ENCODE data around the gene ATP5ME.

Gene ATP5ME

GRCh38 chr4:659851-660250 is 14.2 kb downstream of the ATP5ME start:
- Histone ChIP-seq H4K91ac (ENCODE audit: low read depth, low read length) (no peak overlapping the region), H3K18ac (ENCODE audit: low read length) (no peak overlapping the region), H3K4ac (ENCODE audit: low read depth, low read length) (no peak overlapping the region), H4K12ac (ENCODE audit: low read depth, low read length) (no peak overlapping the region), H3K4me2 (ENCODE audit: low read length) (no peak overlapping the region), H3K9me3 (ENCODE audit: insufficient read depth, low read depth, low read length) (peaks cover 12% of the 10 kb centered on the region), H3K23ac (ENCODE audit: low read length) (no peak overlapping the region), H2BK120ac (ENCODE audit: insufficient read depth, low read length, poor library complexity) (no peak overlapping the region), H4K8ac (ENCODE audit: low read depth, low read length) (no peak overlapping the region), H3K27ac (ENCODE audit: low read depth, low read length) (no peak overlapping the region), H2BK5ac (ENCODE audit: low read depth, low read length, poor library complexity) (no peak overlapping the region), H2AFZ (ENCODE audit: insufficient read depth, low read length, poor library complexity) (no peak overlapping the region), H3K79me1 (ENCODE audit: low read length) (peaks cover 3% of the 10 kb centered on the region), H3K79me2 (ENCODE audit: control insufficient read depth, insufficient read depth, low read length, poor library complexity) (peaks cover 4% of the 10 kb centered on the region), H3K4me3 (ENCODE audit: low read depth, low read length) (no peak overlapping the region), H3K36me3 (ENCODE audit: control insufficient read depth in 1 of 2, insufficient read depth in 2 of 2, low read length in 2 of 2) (no peaks in the 10 kb centered on the region), H3K4me1 (ENCODE audit: control insufficient read depth in 1 of 2, insufficient read depth in 2 of 2, low read length in 2 of 2) (peaks cover 7 to 14% of the 10 kb centered on the region in 2 experiments), H3K9ac (ENCODE audit: low read length) (no peak overlapping the region), H2BK12ac (ENCODE audit: low read length) (no peak overlapping the region), H3K14ac (ENCODE audit: low read length) (no peak overlapping the region), H2AK5ac (ENCODE audit: low read length) (no peak overlapping the region), H3K27me3 (ENCODE audit: insufficient read depth, low read length) (no peaks in the 10 kb centered on the region)
- no peak for DNase-seq
- no CpG with 5 or more reads among the region's 8 CpGs for WGBS (ENCODE audit: extremely low coverage, insufficient coverage, insufficient read length)

- Histone ChIP-seq H3K27me3 (ENCODE audit: insufficient read depth, low read length) (no peaks in the 10 kb centered on the region), H3K27ac (ENCODE audit: low read depth, low read length) (no peak overlapping the region), H3K4ac (ENCODE audit: low read depth, low read length) (no peak overlapping the region), H3K4me2 (ENCODE audit: low read length) (no peak overlapping the region), H3K4me1 (ENCODE audit: control insufficient read depth in 1 of 2, insufficient read depth in 2 of 2, low read length in 2 of 2) (peaks cover 7 to 10% of the 10 kb centered on the region in 2 experiments), H4K12ac (ENCODE audit: low read depth, low read length) (no peak overlapping the region), H4K91ac (ENCODE audit: low read depth, low read length) (no peak overlapping the region), H4K8ac (ENCODE audit: low read depth, low read length) (no peak overlapping the region), H3K4me3 (ENCODE audit: low read depth, low read length) (peak overlapping the region; percentile 15), H3K79me1 (ENCODE audit: low read length) (peaks cover 3% of the 10 kb centered on the region), H3K79me2 (ENCODE audit: control insufficient read depth, insufficient read depth, low read length, poor library complexity) (peaks cover 4% of the 10 kb centered on the region), H2BK12ac (ENCODE audit: low read length) (no peak overlapping the region), H2AFZ (ENCODE audit: insufficient read depth, low read length, poor library complexity) (no peak overlapping the region), H3K18ac (ENCODE audit: low read length) (no peak overlapping the region), H3K9me3 (ENCODE audit: insufficient read depth, low read depth, low read length) (peaks cover 12% of the 10 kb centered on the region), H2BK120ac (ENCODE audit: insufficient read depth, low read length, poor library complexity) (no peak overlapping the region), H3K9ac (ENCODE audit: low read length) (no peak overlapping the region), H2AK5ac (ENCODE audit: low read length) (no peak overlapping the region), H3K23ac (ENCODE audit: low read length) (peak overlapping the region; percentile 0), H2BK5ac (ENCODE audit: low read depth, low read length, poor library complexity) (no peak overlapping the region), H3K36me3 (ENCODE audit: control insufficient read depth in 1 of 2, insufficient read depth in 2 of 2, low read length in 2 of 2) (no peaks in the 10 kb centered on the region), H3K14ac (ENCODE audit: low read length) (no peak overlapping the region)
- WGBS (ENCODE audit: extremely low coverage, insufficient coverage, insufficient read length), result no CpG with 5 or more reads among the region's 32 CpGs
- no peak for DNase-seq
These were observed 15.1 kb downstream of the ATP5ME start for GRCh38 chr4:658681-659667.

GRCh38 chr4:657834-658667 is 16.0 kb downstream of the ATP5ME start:
- no peak for DNase-seq
- no peak overlapping the region for H3K9ac ChIP-seq (ENCODE audit: low read length)
- H3K4me2 ChIP-seq (ENCODE audit: low read length), result no peak overlapping the region
- no peak overlapping the region for H2BK120ac ChIP-seq (ENCODE audit: insufficient read depth, low read length, poor library complexity)
- H3K36me3 ChIP-seq (ENCODE audit: control insufficient read depth in 1 of 2, insufficient read depth in 2 of 2, low read length in 2 of 2), result no peaks in the 10 kb centered on the region
- H3K27ac ChIP-seq (ENCODE audit: low read depth, low read length), result no peak overlapping the region
- H3K18ac ChIP-seq (ENCODE audit: low read length), result no peak overlapping the region
- no peak overlapping the region for H2BK12ac ChIP-seq (ENCODE audit: low read length)
- peak overlapping the region; percentile 37 for H3K4me3 ChIP-seq (ENCODE audit: low read depth, low read length)
- no peak overlapping the region for H3K14ac ChIP-seq (ENCODE audit: low read length)
- H2AK5ac ChIP-seq (ENCODE audit: low read length), result no peak overlapping the region
- no peak overlapping the region for H4K8ac ChIP-seq (ENCODE audit: low read depth, low read length)
- peaks cover 12% of the 10 kb centered on the region for H3K9me3 ChIP-seq (ENCODE audit: insufficient read depth, low read depth, low read length)
- no peak overlapping the region for H4K12ac ChIP-seq (ENCODE audit: low read depth, low read length)
- H3K27me3 ChIP-seq (ENCODE audit: insufficient read depth, low read length), result no peaks in the 10 kb centered on the region
- H3K23ac ChIP-seq (ENCODE audit: low read length), result no peak overlapping the region
- no peak overlapping the region for H2AFZ ChIP-seq (ENCODE audit: insufficient read depth, low read length, poor library complexity)
- H3K79me1 ChIP-seq (ENCODE audit: low read length), result no peaks in the 10 kb centered on the region
- no peaks in the 10 kb centered on the region for H3K79me2 ChIP-seq (ENCODE audit: control insufficient read depth, insufficient read depth, low read length, poor library complexity)
- peaks cover 4 to 8% of the 10 kb centered on the region in 2 experiments for H3K4me1 ChIP-seq (ENCODE audit: control insufficient read depth in 1 of 2, insufficient read depth in 2 of 2, low read length in 2 of 2)
- no peak overlapping the region for H4K91ac ChIP-seq (ENCODE audit: low read depth, low read length)
- no CpG with 5 or more reads among the region's 27 CpGs for WGBS (ENCODE audit: extremely low coverage, insufficient coverage, insufficient read length)
- no peak overlapping the region for H2BK5ac ChIP-seq (ENCODE audit: low read depth, low read length, poor library complexity)
- no peak overlapping the region for H3K4ac ChIP-seq (ENCODE audit: low read depth, low read length)

- peaks cover 12% of the 10 kb centered on the region for H3K9me3 ChIP-seq (ENCODE audit: insufficient read depth, low read depth, low read length)
- H3K23ac ChIP-seq (ENCODE audit: low read length), result no peak overlapping the region
- H2BK5ac ChIP-seq (ENCODE audit: low read depth, low read length, poor library complexity), result no peak overlapping the region
- H3K4me3 ChIP-seq (ENCODE audit: low read depth, low read length), result no peak overlapping the region
- H4K8ac ChIP-seq (ENCODE audit: low read depth, low read length), result no peak overlapping the region
- no peak overlapping the region for H4K12ac ChIP-seq (ENCODE audit: low read depth, low read length)
- H3K4me2 ChIP-seq (ENCODE audit: low read length), result no peak overlapping the region
- no peak overlapping the region for H2BK12ac ChIP-seq (ENCODE audit: low read length)
- H3K18ac ChIP-seq (ENCODE audit: low read length), result no peak overlapping the region
- no peak overlapping the region for H3K9ac ChIP-seq (ENCODE audit: low read length)
- H3K27ac ChIP-seq (ENCODE audit: low read depth, low read length), result no peak overlapping the region
- no peak overlapping the region for H2BK120ac ChIP-seq (ENCODE audit: insufficient read depth, low read length, poor library complexity)
- no peaks in the 10 kb centered on the region for H3K27me3 ChIP-seq (ENCODE audit: insufficient read depth, low read length)
- H2AFZ ChIP-seq (ENCODE audit: insufficient read depth, low read length, poor library complexity), result no peak overlapping the region
- H2AK5ac ChIP-seq (ENCODE audit: low read length), result no peak overlapping the region
- no peak overlapping the region for H3K4ac ChIP-seq (ENCODE audit: low read depth, low read length)
- no peaks in the 10 kb centered on the region for H3K79me1 ChIP-seq (ENCODE audit: low read length)
- H3K14ac ChIP-seq (ENCODE audit: low read length), result no peak overlapping the region
- DNase-seq, result no peak
- no peaks in the 10 kb centered on the region for H3K79me2 ChIP-seq (ENCODE audit: control insufficient read depth, insufficient read depth, low read length, poor library complexity)
- H3K36me3 ChIP-seq (ENCODE audit: control insufficient read depth in 1 of 2, insufficient read depth in 2 of 2, low read length in 2 of 2), result no peaks in the 10 kb centered on the region
- no CpG with 5 or more reads among the region's 23 CpGs for WGBS (ENCODE audit: extremely low coverage, insufficient coverage, insufficient read length)
- H4K91ac ChIP-seq (ENCODE audit: low read depth, low read length), result no peak overlapping the region
- H3K4me1 ChIP-seq (ENCODE audit: control insufficient read depth in 1 of 2, insufficient read depth in 2 of 2, low read length in 2 of 2), result peaks cover 4 to 8% of the 10 kb centered on the region in 2 experiments
These were observed 16.7 kb downstream of the ATP5ME start for GRCh38 chr4:657338-657833.

All from trophoblast cell (in vitro differentiated cells and primary cell).